BJ (cell line): Measurements from ENCODE around the gene ALOX12B. TPM values are rescaled to one million over a fixed set of nuclear protein-coding genes. Genes with fewer than 3 reads are reported as not detected.

Source experiments
- CTCF ChIA-PET: fragments of 350-600 bp; formaldehyde crosslinking; extraction: SDS; loops from one replicate; lab custom pipeline; 2021; ENCODE audit warnings: antibody characterized with exemption, inconsistent platforms; lab: Yijun Ruan, JAX
- POLR2A ChIA-PET: fragments of 300-600 bp; sonication (Branson Sonifier 250); formaldehyde crosslinking; extraction: SDS; loops from one replicate; lab custom pipeline; 2021; ENCODE audit warnings: antibody characterized with exemption; lab: Charles Lee
- DNase-seq: peaks from one replicate; pipeline ENCODE4 v3.0.0-alpha.2; 2011; ENCODE audit warnings: low read depth
- H3K27me3 ChIP-seq: 2 replicates; pipeline ENCODE4 v1.6.0; 2011; ENCODE audit warnings: low read length; ENCODE audit not compliant: control insufficient read depth, insufficient read depth
- H3K36me3 ChIP-seq: 2 replicates; pipeline ENCODE4 v1.5.1; 2011; ENCODE audit warnings: low read length; ENCODE audit not compliant: control insufficient read depth, insufficient read depth
- H3K4me3 ChIP-seq: 2 replicates; pipeline ENCODE4 v1.5.1; 2011; ENCODE audit warnings: low read depth, mild to moderate bottlenecking, control low read depth, low read length
- CTCF ChIP-seq: IDR thresholded peaks from 2 replicates; pipeline ENCODE4 v1.5.1; 2011; ENCODE audit warnings: low read depth, mild to moderate bottlenecking, control low read depth, inconsistent platforms, low read length, moderate library complexity; ENCODE audit not compliant: insufficient read depth
- polyA plus RNA-seq: library from polyadenylated mRNA; depleted of rRNA; stranded (reverse); fragments of >200 nt; gene quantifications from 2 replicates; pipeline ENCODE4 v1.2.3, GENCODE V29; 2011

The ALOX12B gene
- polyA plus RNA-seq, 1 experiment, result not detected

DNA sequence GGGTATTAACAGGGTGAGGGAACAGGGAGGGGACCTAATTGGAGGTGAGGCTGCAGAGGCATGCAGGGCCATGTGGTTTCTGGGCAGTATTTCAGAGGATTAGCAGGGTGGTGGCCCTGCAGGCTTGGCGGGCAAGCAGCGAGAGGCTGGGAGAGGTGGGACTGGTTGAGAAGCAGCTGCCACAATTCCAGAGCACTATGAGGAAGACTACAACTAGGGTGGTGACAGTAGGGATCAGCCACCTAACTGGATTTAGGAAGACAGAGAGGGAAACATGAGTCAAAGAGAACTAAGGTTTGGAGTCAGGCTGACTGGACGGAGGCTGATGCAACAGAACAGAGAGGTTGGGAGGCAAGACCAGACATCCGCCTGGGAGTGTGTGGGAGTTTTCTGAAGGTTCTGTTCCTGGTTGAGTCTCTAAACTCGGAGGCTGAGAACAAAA lies 18.5 kb upstream of the ALOX12B start:
- Histone ChIP-seq H3K36me3 (no peaks in the 10 kb centered on the region), H3K4me3 (no peak overlapping the region), H3K27me3 (peaks cover 14% of the 10 kb centered on the region)
- CTCF ChIA-PET, result interaction anchor here (0.9 to 16.4 kb wide), 6 partner anchors 9 to 35 kb away, joined by 3 to 183 read pairs (median 4); partner anchors contain the start of gene ALOX12B
- POLR2A ChIA-PET, result no interaction called here
- no peak for TF ChIP-seq CTCF
- no peak for DNase-seq

GRCh38 chr17:8104911-8105310 lies 17.4 kb upstream of the ALOX12B start:
- H3K27me3 ChIP-seq, result peaks cover 7% of the 10 kb centered on the region
- DNase-seq, result no peak
- H3K36me3 ChIP-seq, result no peaks in the 10 kb centered on the region
- CTCF ChIA-PET, result interaction anchor here (0.9 to 16.4 kb wide), 10 partner anchors 8 to 48 kb away, joined by 3 to 183 read pairs (median 5); partner anchors contain the start of gene ALOX12B
- POLR2A ChIA-PET, result no interaction called here
- TF ChIP-seq CTCF, result no peak
- H3K4me3 ChIP-seq, result no peak overlapping the region

DNA sequence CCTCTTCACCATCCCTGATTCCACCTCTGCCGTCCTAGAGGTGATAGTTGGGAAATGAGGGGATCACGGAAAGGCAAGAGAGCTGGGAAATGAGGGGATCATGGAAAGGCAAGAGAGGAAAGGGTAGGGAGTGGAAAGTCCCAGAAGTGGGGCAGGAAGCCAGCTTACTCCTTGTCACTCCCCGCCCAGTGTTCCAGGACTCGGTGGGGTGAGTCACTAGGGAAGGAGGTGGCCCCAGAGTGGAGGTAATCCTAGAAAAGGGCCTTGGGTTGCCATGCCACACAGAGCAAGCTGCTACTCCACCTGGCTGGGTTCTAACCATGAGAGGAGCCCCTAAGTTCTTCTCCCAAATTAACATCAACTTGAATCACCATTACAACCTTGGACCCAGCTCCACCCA lies 16.0 kb upstream of the ALOX12B start:
- no peak for TF ChIP-seq CTCF
- CTCF ChIA-PET, result interaction anchor here (1.2 to 16.4 kb wide), 5 partner anchors 13 to 46 kb away, joined by 3 to 183 read pairs (median 4); partner anchors contain the start of gene ALOX12B
- DNase-seq, result no peak
- POLR2A ChIA-PET, result no interaction called here
- Histone ChIP-seq H3K36me3 (no peaks in the 10 kb centered on the region), H3K27me3 (peaks cover 4% of the 10 kb centered on the region; the same call in 1 of the 2 replicates), H3K4me3 (no peak overlapping the region)

DNA sequence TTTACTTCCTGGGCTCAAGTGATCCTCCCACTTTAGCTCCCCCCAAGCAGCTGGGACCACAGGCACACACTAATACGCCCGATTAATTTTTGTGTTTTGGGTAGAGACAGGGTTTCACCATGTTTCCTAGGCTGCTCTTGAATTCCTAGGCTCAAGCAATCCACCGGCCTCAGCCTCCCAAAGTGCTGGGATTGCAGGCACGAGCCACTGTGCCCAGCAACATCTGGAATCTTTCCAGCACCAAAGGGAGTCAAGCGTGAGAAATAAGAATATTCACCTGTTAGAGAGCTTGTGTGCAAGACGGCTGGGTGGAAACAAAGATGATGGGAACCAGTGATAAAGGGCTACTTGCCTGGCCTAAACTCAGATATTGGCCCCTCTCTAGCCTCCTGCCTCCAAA lies 14.2 kb upstream of the ALOX12B start:
- TF ChIP-seq CTCF, result no peak
- Histone ChIP-seq H3K27me3 (peaks cover 3% of the 10 kb centered on the region; the same call in 1 of the 2 replicates), H3K36me3 (no peaks in the 10 kb centered on the region), H3K4me3 (no peak overlapping the region)
- ChIA-PET CTCF (interaction anchor here (0.6 to 16.4 kb wide), 9 partner anchors 9 to 194 kb away, joined by 3 to 183 read pairs (median 4); partner anchors contain the start of genes ALOX12B and ALOXE3), POLR2A (no interaction called here)
- DNase-seq, result no peak

- TF ChIP-seq CTCF, result no peak
- Histone ChIP-seq H3K27me3 (peaks cover 7% of the 10 kb centered on the region; the same call in 1 of the 2 replicates), H3K4me3 (no peak overlapping the region), H3K36me3 (no peaks in the 10 kb centered on the region)
- ChIA-PET CTCF (interaction anchor here (1.1 to 16.4 kb wide), 6 partner anchors 10 to 40 kb away, joined by 4 to 183 read pairs (median 12); partner anchors contain the start of genes ALOX12B and ALOXE3), POLR2A (no interaction called here)
- DNase-seq, result no peak
Measured at GRCh38 chr17:8100763-8101162, 13.2 kb upstream of the ALOX12B start.
